Measurements from ENCODE around the gene XG. TPM values are rescaled to one million over a fixed set of nuclear protein-coding genes. Genes with fewer than 3 reads are reported as not detected.
A peak's percentile ranks its signal among the peaks of the same experiment; 100 is the strongest.

Gene XG
- total and polyA plus RNA-seq, 2 donors from 2014 or later, result 0.43 to 0.50 TPM

- no peak overlapping the region for H3K9ac ChIP-seq (ENCODE audit: low read length in 3 of 3)
- H3K4me3 ChIP-seq (ENCODE audit: low read length in 3 of 3), result no peak overlapping the region
- H3K36me3 ChIP-seq (ENCODE audit: control insufficient read depth in 2 of 3, insufficient read depth in 3 of 3, low read length in 3 of 3), result no peaks in the 10 kb centered on the region
- DNase-seq (peak in 3 of 5 donors; percentile 27 to 80 (median 57)), FAIRE-seq (no peak)
- no peaks in the 10 kb centered on the region for H3K27me3 ChIP-seq (ENCODE audit: control insufficient read depth, insufficient read depth, low read length)
- intact Hi-C loops (cut with DNase I), result no loop called here
- TF ChIP-seq CTCF (IDR thresholded peaks at IDR 0.05; ENCODE audit: borderline replicate concordance, extremely low read depth, insufficient read depth), result no peak
- no peaks in the 10 kb centered on the region for H3K9me3 ChIP-seq (ENCODE audit: control insufficient read depth in 2 of 3, insufficient read depth in 1 of 3, low read length in 3 of 3)
- no peaks in the 10 kb centered on the region for H3K4me1 ChIP-seq (ENCODE audit: control insufficient read depth in 2 of 3, insufficient read depth in 2 of 3, low read depth in 1 of 3, low read length in 3 of 3)
- no peak overlapping the region for H3K27ac ChIP-seq (ENCODE audit: low read depth in 2 of 2, low read length in 2 of 2)
These were observed 77.8 kb downstream of the XG start for GRCh38 chrX:2829469-2830246.

GRCh38 chrX:2831471-2832228 is 79.8 kb downstream of the XG start:
- TF ChIP-seq CTCF (IDR thresholded peaks at IDR 0.05; ENCODE audit: borderline replicate concordance, extremely low read depth, insufficient read depth), result no peak
- H3K27me3 ChIP-seq (ENCODE audit: control insufficient read depth, insufficient read depth, low read length), result no peaks in the 10 kb centered on the region
- FAIRE-seq (no peak), DNase-seq (no peak)
- intact Hi-C loops (cut with DNase I), result no loop called here
- no peak overlapping the region for H3K9ac ChIP-seq (ENCODE audit: low read length in 3 of 3)
- no peaks in the 10 kb centered on the region for H3K36me3 ChIP-seq (ENCODE audit: control insufficient read depth in 2 of 3, insufficient read depth in 3 of 3, low read length in 3 of 3)
- no peaks in the 10 kb centered on the region for H3K9me3 ChIP-seq (ENCODE audit: control insufficient read depth in 2 of 3, insufficient read depth in 1 of 3, low read length in 3 of 3)
- H3K27ac ChIP-seq (ENCODE audit: low read depth in 2 of 2, low read length in 2 of 2), result no peak overlapping the region
- H3K4me3 ChIP-seq (ENCODE audit: low read length in 3 of 3), result no peak overlapping the region
- no peaks in the 10 kb centered on the region for H3K4me1 ChIP-seq (ENCODE audit: control insufficient read depth in 2 of 3, insufficient read depth in 2 of 3, low read depth in 1 of 3, low read length in 3 of 3)

GRCh38 chrX:2837961-2838360 is 86.1 kb downstream of the XG start:
- no peaks in the 10 kb centered on the region for H3K36me3 ChIP-seq (ENCODE audit: control insufficient read depth in 2 of 3, insufficient read depth in 3 of 3, low read length in 3 of 3)
- intact Hi-C loops (cut with DNase I), result no loop called here
- no peak overlapping the region for H3K9ac ChIP-seq (ENCODE audit: low read length in 3 of 3)
- FAIRE-seq (no peak), DNase-seq (no peak)
- no peaks in the 10 kb centered on the region for H3K4me1 ChIP-seq (ENCODE audit: control insufficient read depth in 2 of 3, insufficient read depth in 2 of 3, low read depth in 1 of 3, low read length in 3 of 3)
- no peak for TF ChIP-seq CTCF (IDR thresholded peaks at IDR 0.05; ENCODE audit: borderline replicate concordance, extremely low read depth, insufficient read depth)
- H3K4me3 ChIP-seq (ENCODE audit: low read length in 3 of 3), result no peak overlapping the region
- no peaks in the 10 kb centered on the region for H3K27me3 ChIP-seq (ENCODE audit: control insufficient read depth, insufficient read depth, low read length)
- no peak overlapping the region for H3K27ac ChIP-seq (ENCODE audit: low read depth in 2 of 2, low read length in 2 of 2)
- H3K9me3 ChIP-seq (ENCODE audit: control insufficient read depth in 2 of 3, insufficient read depth in 1 of 3, low read length in 3 of 3), result no peaks in the 10 kb centered on the region
